ENCODE results near the gene RET.
"Not testable (repeated sequence)": the region's sequence is repeated elsewhere in the genome, so short reads cannot be mapped to it uniquely, and the experiment has no call there.

RET gene

GRCh38 chr10:43138021-43138756 is 61.3 kb downstream of the RET start, which contains the start of gene CSGALNACT2:
TSS of gene CSGALNACT2 (plus strand) at chr10:43138445. CDS start at chr10:43155150, 16,705 bp downstream.
- peak; percentile 85 to 89 for DNase-seq

- DNase-seq, result peak; percentile 34 to 59
Observed at GRCh38 chr10:43138757-43139241, 61.9 kb downstream of the RET start.

- DNase-seq, result no peak
Observed at GRCh38 chr10:43141421-43141820, 64.6 kb downstream of the RET start.

GRCh38 chr10:43145311-43145710 is 68.4 kb downstream of the RET start:
- no peak for DNase-seq

GRCh38 chr10:43145936-43146335 is 69.1 kb downstream of the RET start:
- not testable (repeated sequence) for DNase-seq

- no peak for DNase-seq
Observed at GRCh38 chr10:43151371-43151770, 74.5 kb downstream of the RET start.

GRCh38 chr10:43153901-43154300 is 77.0 kb downstream of the RET start:
- DNase-seq, result no peak

- DNase-seq, result no peak
Observed at GRCh38 chr10:43155221-43155620, 78.4 kb downstream of the RET start.

GRCh38 chr10:43155741-43156140 is 78.9 kb downstream of the RET start:
- DNase-seq, result no peak

- no peak for DNase-seq
Observed at GRCh38 chr10:43156590-43157341, 79.9 kb downstream of the RET start.

- no peak for DNase-seq
Observed at GRCh38 chr10:43158636-43159035, 81.8 kb downstream of the RET start.

- DNase-seq, result peak; percentile 71 to 76
Observed at GRCh38 chr10:43160046-43160920, 83.4 kb downstream of the RET start.

GRCh38 chr10:43160921-43161255 is 84.0 kb downstream of the RET start:
- no peak for DNase-seq

GRCh38 chr10:43162604-43163003 is 85.7 kb downstream of the RET start:
- no peak for DNase-seq

- no peak for DNase-seq
Observed at GRCh38 chr10:43166207-43166879, 89.5 kb downstream of the RET start.

- DNase-seq, result no peak
Observed at GRCh38 chr10:43166880-43167497, 90.1 kb downstream of the RET start.

- no peak for DNase-seq
Observed at GRCh38 chr10:43167498-43167889, 90.6 kb downstream of the RET start.

- DNase-seq, result peak in 1 of 2 experiments; percentile 11
Observed at GRCh38 chr10:43170491-43170890, 93.6 kb downstream of the RET start.

GRCh38 chr10:43172645-43173044 is 95.8 kb downstream of the RET start:
- DNase-seq, result no peak

GRCh38 chr10:43173120-43173519 is 96.3 kb downstream of the RET start:
- no peak for DNase-seq

- no peak for DNase-seq
Observed at GRCh38 chr10:43174969-43175368, 98.1 kb downstream of the RET start.

- DNase-seq, result no peak
Observed at GRCh38 chr10:43176271-43176670, 99.4 kb downstream of the RET start.

All from Kasumi-1 (cell line).